Fibroblast of skin of scalp (primary cell): ENCODE measurements around the gene DLX3.

Experiments
- DNase-seq: peaks from one replicate; pipeline ENCODE4 v3.0.0-alpha.2; 2013

DLX3 gene

DNA sequence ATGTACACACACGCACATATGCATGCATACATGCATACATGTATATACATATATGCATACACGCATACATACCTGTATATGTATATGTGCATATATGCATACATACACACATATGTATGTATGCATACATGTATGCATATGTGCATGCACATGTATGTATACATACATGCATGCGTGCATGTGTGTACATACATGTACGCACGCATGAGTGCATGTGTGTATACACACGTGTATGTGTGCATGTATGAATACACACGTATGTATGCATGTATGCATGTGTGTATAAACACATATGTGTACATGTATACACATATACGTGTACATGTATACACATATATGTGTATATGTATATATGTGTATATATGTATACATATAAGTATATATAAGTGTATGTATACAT is 28.5 kb upstream of the DLX3 start:
- no peak for DNase-seq

DNA sequence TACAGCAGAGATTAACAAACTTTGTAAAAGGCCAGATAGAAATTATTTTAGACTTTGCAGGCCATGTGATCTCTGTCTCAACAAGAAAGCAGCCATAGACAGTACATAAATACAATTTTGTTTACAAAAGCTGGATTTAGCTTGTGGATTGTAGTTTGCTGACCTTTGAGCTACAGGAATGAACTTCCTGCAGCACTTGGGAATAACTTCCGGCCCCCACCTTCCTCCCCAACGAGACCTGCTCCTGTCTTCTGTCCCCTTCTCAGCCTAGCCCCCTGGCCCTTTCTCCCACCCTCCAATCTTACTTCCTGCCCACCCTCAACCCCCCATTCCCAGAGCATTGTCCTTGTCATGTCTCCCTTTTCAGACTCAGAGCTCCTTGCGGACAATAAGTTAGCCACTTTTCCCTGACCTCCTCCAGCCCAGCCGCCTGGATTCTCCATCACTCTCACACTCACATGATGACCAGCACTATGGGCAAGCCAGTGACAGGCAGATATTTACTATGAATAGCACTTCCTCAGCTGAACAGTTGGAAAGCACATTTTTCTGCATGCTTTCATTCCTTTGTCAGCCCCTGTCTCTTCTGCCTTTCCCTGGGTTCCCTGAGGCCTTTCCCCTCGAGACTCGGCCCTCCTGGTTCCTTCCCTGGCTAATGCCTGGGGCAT is 27.6 kb upstream of the DLX3 start:
- no peak for DNase-seq

DNA sequence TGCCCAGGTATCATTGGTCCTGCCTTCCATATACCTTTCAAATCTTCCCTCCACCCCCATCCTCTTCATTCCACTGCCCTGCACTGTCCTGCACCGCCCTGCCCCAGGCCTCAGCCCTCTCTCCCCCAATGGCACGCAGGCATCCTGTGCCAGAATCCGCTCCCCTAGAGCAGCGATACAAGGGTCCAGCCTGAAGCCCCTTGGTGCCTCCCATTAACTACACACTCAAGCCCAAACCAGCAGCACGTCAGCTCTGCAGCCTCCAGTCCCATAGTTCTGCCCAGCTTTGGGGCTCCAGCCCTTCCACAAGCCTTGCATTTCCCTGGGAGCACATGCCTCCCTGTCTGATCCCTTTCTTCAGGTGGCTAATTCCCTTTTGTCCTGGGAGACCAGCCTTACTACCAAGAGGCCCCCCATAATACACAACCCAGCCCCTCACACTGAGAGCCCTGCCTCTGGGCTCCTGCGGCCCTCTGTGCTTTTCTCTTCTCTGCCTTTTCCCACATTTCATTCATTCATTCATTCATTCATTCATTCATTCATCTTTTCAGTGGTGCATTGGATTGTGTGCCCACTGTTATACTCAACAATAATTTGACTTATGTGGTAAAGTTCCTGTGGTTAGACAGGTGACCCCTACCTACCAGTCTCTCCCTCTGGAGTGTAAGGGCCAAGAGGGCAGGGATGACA is 26.8 kb upstream of the DLX3 start:
- DNase-seq: no peak

GRCh38 chr17:50020841-50021599 is 26.0 kb upstream of the DLX3 start:
- no peak for DNase-seq

DNA sequence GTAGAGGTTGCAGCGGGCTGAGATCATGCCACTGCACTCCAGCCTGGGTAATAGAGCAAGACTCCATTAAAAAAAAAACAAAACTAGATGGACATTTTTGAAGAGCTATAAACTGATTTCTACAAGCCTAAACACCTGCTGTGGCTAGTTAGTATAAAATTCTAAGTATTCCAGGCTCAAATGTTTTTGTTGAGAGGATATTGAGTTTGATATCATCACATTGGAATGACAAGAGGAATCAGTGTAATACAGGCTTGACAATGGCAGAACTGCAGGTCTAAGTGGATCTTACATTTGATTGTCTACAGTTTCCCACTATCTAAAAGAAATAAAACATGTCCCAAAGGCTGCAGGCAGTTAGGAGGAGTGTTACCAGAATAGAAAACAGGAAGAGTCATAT is 23.9 kb upstream of the DLX3 start:
- DNase-seq: no peak

GRCh38 chr17:50015146-50015545 is 20.1 kb upstream of the DLX3 start:
- DNase-seq: no peak

GRCh38 chr17:50014471-50015088 is 19.6 kb upstream of the DLX3 start:
- no peak for DNase-seq

- no peak for DNase-seq
Observed at GRCh38 chr17:50013079-50013478, 18.1 kb upstream of the DLX3 start.

DNA sequence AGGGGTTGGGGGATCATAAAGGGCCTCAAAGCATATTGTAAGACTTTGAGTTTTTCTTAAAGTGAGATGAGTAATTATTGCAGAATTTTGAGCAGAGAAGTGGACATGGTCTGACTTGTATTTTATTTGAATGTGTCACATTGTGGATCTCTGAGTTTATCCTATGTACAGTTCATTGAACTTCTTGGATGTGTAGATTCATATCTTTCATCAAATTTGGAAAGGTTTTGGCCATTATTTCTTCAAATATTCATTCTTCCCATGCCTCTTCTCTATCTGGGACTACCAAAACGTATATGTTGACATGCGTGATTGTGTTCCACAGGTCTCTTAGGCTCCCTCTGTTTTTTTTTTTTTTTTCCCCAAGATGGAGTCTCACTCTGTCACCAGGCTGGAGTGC is 14.3 kb upstream of the DLX3 start:
- no peak for DNase-seq

DNA sequence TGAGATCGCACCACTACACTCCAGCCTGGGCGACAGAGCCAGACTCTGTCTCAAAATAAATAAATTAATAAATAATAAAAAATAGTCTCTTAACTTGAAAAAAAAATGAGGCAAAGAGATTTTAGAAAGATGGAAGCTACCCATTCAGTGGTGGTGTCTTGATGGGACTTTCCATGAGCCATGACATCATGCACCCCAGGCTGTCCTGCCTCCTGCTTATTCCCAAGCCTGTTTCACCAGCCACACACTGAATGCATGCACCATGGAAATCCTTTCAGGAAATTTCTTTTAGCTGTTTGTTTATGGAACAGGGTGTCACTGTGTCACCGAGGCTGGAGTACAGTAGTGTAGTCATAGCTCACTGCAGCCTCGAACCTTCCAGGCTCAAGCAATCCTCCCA is 8.9 kb upstream of the DLX3 start:
- DNase-seq: no peak

DNA sequence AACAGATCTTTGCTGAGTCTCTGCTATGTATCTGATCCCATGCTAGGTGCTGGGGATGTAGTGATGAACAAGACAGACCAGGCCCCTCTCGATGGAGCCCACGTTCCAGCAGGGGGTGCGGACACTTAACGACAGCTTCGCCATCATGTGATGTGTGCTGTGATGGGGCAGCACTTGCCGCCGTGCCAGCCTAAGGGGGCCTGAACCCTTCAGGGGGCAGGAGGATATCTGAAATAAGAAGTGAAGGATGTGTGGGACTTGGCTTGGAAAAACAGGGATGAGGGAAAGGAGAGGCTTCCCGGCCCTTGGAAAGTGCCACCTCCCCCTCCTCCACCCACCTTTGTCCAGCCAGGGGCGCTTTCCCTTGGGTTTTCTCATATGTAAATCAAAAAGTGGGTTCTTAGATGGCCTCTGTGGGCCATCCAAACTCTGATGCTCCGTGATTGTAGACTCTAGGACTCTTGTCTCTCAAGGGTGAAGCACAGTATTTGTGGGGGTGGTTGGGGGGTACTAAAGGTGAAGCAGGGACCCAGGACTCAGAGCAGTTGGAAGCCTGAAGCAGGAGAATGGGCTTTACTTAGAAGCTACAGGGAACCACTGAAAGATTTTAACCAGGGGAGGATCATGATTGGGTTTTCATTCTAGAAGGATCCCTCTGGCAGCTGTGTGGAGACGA is 4.0 kb upstream of the DLX3 start:
- no peak for DNase-seq

DNA sequence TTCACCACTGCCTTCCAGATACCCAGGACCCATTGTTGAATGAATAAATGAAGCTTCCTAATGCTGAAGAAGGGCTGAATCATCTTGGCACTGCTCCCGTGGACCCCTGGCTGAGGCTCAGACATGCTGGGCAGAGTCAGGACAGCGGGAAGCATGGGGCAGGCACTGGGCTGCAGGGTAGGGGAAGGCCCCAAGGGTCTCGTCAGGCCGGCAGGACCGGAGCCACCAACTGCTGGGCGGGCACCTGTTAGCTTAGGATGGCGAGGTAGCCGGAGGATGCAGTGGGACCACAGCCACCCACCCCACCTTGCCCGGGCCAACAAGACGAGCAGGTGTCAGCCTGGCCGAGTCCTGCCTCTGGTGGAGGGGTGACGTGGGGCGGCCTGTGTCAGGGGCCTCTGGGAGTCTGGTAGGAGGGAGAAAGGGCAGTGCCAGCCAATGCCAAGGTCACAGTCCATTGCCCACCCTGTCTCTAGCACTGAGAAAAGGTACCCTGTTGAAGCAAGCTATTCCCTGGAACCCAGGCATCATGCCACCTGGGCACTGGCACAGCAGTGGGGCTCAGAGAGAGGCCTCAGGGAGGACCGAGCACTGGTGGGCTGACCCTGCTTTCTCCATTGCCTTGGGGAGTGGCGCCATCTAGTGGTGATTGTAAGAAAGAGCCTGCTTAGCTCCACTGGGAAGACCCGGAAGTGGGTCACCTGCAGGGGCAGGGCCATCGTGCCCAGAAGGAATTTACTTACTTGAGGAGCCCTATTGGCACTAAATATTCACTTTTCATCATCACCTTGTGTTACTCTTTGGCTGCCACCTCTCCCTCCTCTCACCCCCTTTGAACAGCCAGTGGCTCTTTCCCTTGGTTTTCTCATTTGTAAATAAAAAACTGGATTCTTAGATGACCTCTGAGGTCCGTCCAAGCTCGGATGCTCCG is 3.0 kb upstream of the DLX3 start:
- DNase-seq: peak; percentile 83

- DNase-seq: no peak
Observed at GRCh38 chr17:49997301-49997650, 2.3 kb upstream of the DLX3 start.

DNA sequence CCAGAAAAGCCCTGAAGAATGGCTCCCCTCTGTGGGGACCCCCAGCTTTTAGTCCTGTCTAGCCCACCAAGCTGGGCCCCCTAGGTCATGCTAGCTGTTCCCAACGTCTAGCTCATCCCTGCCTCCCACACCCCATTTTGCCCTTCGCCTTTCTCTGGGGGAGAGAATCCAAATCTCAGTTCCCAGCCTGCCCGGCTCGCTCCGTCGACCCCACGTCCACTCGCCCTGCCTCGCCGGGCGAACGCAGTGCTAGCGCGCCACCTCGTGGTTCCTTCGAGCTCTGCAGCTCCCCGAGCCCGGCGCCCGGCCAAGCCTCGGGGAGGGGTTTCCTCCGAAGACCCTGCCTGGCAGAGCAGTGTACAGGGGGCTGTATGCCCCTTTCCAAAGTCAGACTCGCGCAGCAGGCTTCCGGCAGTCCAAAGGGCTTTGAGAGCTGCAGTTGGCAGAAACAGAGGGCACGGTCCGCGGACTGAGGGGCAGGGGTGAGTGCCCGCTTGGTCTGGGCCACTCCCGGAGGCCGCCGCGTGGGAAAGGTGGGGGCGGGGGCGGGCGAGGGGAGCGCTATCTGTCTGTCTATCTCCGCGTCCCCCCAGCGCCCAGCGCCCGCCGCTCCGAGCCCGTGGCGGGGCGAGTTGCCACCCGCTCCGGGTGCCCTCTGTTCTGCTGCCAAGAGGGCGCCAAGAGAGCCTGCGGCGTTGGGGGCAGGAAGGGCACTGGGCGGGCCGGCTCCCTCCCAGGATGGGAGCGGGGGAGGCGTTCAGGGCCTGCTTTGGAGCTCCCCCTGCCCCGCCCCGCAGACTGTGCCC is 1.7 kb upstream of the DLX3 start:
- DNase-seq: peak; percentile 33

DNA sequence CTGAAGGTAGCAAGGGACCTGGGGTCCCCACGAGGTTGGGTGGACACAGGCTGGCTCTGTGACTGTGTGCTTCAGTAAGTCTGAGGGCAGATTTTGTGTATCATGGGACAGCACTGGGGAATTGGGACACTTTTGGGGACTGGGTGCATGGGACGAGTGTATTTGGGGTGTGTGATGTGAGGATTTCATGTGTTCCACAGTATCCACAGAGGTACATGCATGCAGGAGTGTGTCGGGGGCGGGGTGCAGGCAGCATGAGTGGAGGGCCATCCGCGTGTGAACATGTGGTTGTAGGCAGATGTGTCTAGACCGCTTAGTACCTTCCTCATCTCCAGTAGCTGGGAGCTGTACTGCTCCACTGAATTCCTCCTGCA is 1.1 kb upstream of the DLX3 start:
- DNase-seq: no peak

DNA sequence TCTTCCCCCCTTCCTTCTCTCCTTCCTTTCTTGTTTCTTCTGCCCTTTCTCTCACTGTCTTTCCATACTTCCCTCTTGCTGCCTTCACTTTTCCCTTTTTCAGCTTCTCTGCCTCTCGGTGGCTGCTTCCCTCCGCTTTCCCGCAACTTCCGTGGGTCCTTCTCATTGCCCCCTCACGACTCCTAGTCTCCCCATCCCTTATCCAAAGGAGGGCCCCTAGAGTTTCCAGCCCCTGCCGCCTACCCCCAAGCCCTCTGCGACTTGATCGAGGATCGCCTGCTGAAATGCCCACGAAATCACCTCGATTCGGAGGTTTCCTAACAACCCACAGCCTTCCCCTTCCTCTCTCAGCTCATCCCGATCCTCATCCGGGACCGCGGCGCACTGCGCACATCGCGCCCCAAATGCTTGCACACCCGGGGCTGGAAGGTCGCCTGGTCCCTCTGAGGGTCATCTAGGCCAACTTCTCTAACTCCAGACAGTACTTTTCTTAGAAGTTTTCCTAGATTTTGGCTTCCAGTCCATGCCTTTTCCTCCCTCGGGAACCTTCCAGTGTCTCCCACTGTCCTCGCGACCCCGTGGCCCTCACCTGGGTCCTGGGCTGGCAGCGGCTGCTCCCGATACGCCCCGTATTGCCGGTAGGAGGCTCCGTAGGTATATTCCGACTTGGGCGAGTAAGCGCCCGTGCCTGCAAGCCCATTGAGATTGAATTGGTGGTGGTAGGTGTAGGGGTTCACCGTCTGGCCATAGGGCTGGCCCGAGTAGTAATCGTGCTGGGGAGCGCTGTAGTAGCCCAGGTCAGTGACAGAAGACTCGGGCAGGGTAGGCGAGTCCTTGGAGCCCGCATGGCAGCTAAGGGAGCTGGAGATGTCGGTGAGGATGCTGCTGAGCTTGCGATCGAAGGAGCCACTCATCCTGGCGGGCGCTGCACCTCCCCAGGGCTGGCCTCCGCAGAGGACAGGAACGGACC is 654 bp downstream of the DLX3 start:
- DNase-seq: no peak

DNA sequence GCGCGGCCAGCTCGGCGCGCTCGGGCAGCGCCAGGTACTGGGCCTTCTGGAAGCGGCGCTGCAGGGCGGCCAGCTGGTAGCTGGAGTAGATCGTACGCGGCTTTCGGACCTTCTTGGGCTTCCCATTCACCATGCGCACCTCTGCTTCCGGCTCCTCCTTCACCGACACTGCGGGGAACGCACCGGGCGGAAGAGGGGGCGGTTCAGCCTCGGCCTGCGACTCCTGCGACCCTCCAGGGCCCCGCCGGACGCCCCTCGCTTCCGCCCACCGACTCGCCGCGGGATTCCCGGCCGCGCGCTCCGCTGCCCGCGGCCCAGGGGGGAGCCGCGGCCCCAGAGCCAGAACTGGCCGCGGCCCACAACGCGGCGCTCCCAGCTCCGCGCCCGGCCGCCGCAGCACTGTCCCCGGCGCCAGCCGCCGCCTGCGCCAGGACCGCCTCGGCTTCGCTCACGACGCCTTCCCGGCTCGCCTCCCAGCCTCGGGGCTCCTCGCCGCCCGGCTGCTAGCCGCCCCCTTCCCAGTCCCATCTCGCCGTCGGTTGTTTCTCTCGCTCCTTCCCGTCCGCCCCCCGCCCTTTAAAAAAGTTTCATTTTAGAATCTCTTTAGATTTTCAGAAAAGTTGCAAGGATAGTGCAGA is 1.5 kb downstream of the DLX3 start:
- no peak for DNase-seq

- DNase-seq: no peak
Observed at GRCh38 chr17:49992933-49993422, 2.0 kb downstream of the DLX3 start.
